ENCODE measurements around the gene TREH.
A peak's percentile ranks its signal among the peaks of the same experiment; 100 is the strongest.

Gene TREH

GRCh38 chr11:118610773-118611432, 68.5 kb downstream of the TREH start:
- peak; percentile 68 for DNase-seq (ENCODE audit: low read depth)

- DNase-seq (ENCODE audit: low read depth): no peak
Observed at GRCh38 chr11:118610225-118610772, 69.2 kb downstream of the TREH start.

GRCh38 chr11:118609380-118610224, 69.8 kb downstream of the TREH start:
- peak; percentile 53 for DNase-seq (ENCODE audit: low read depth)

DNA sequence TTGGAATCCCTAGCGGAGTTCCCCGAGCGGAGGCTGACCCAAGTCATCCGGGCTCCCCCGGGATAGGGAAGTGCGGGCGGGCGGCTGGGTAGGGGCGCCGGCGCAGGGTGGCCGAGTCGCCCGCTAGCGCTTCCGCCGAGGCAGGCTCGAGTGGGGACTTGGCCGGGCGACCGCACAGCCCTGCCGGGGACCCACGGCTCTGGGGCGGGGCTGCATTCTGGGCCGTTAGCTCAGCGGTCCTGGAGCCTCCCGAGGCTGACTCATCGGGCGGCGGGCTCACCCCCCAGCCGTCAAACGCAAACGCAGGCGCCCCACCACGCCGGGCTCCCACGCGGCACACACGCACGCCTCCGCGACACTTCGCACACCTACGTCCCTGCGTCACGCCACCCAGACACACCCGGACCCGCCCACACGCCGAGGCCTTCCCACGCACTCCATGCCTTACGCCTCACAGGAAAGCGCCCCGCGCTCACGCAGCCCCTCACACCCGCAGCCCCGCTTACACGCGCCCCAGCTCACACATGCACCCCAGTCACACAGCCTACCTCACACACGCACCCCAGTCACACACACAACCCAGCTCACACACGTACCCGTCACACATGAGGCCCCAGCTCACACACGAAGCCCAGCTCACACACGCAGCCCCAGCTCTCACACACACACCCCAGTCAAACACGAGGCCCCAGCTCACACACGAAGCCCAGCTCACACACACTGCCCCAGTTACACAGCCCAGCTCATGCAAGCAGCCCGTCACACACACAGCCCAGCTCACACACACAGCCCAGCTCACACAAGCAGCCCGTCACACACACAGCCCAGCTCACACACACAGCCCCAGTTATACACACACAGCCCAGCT, 70.9 kb downstream of the TREH start:
- DNase-seq (ENCODE audit: low read depth): peak; percentile 91

DNA sequence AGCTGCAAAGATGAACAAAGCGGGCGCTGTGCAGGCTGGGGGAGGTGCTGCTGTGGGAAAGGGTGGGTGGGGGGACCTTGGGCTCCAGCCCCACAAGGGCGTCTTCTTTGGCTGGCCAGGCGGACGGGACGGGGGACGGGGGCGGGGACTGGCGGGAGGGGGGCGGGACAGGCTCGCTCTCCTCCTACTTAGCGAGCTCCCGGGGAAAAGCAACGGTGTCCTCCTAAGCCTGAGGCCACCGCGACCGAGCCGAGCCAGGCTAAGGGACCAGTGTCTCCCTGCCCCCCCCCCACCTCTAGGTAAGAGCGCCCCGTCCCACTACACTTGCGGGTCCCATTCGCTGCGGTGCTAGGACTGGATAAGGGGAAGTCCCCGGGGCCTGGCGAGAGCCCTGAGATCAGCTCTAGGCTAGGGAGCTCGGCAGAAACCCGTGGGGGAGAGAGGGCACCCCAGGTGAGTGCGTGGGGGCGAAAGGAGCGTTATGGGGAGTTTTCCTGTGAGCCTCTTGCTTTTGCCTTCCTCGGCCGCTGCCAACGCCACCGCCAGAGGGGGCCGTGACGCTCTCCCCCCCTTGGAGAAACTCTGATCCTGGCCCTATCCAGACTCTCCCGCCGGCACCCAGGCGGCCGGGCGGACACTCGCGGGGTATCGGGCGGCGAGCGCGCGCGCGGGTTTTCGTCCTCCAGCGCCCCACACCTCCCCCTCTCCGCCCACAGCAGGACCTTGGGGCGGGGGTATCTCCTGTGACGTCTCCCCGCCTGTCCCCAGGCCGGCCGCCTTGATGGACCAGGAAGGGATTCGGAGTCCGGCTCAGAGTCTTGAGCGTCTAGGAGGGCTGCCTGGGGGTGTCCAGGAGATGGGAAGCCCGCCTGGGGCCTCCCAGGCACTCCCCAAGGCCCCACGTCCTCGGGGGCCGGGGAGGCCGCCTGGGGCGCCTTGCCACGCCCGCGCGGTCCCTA, 71.8 kb downstream of the TREH start, which contains the start of gene PHLDB1:
Gene PHLDB1, plus strand, starts transcription at position 215 of the 959 bp plus-strand sequence. CDS start 6,222 bp downstream, outside the sequence.
- peak; percentile 78 for DNase-seq (ENCODE audit: low read depth)

Measured in EH (cell line).